GM21447 (cell line): ENCODE results near the gene CASP3.
"Not testable (repeated sequence)": the region's sequence is repeated elsewhere in the genome, so short reads cannot be mapped to it uniquely, and the experiment has no call there.

ENCODE experiments used
- ATAC-seq: cut with Tn5 transposase; IDR thresholded peaks from one replicate; pipeline ENCODE4 v1.9.1; 2021; ENCODE audit not compliant: unreplicated experiment

CASP3 gene

GRCh38 chr4:184636144-184636543 is 13.1 kb downstream of the CASP3 start:
- no peak for ATAC-seq

- no peak for ATAC-seq
Measured at GRCh38 chr4:184635381-184635780, 13.9 kb downstream of the CASP3 start.

GRCh38 chr4:184632842-184633241 is 16.4 kb downstream of the CASP3 start:
- ATAC-seq = no peak

- ATAC-seq = no peak
Measured at GRCh38 chr4:184628103-184628502, 21.1 kb downstream of the CASP3 start.

GRCh38 chr4:184625783-184626596 is 23.3 kb downstream of the CASP3 start:
- not testable (repeated sequence) for ATAC-seq

- no peak for ATAC-seq
Measured at GRCh38 chr4:184624972-184625554, 24.2 kb downstream of the CASP3 start.

- ATAC-seq = not testable (repeated sequence)
Measured at GRCh38 chr4:184624504-184624903, 24.7 kb downstream of the CASP3 start.

- no peak for ATAC-seq
Measured at GRCh38 chr4:184621518-184621917, 27.7 kb downstream of the CASP3 start.

- no peak for ATAC-seq
Measured at GRCh38 chr4:184620212-184620867, 28.9 kb downstream of the CASP3 start.

- ATAC-seq = no peak
Measured at GRCh38 chr4:184617600-184618196, 31.5 kb downstream of the CASP3 start.

GRCh38 chr4:184616633-184617551 is 32.4 kb downstream of the CASP3 start:
- ATAC-seq = peak; percentile 83

GRCh38 chr4:184616168-184616567 is 33.1 kb downstream of the CASP3 start:
- not testable (repeated sequence) for ATAC-seq

GRCh38 chr4:184614509-184614908 is 34.7 kb downstream of the CASP3 start:
- ATAC-seq = no peak

GRCh38 chr4:184613405-184613804 is 35.8 kb downstream of the CASP3 start:
- no peak for ATAC-seq

- no peak for ATAC-seq
Measured at GRCh38 chr4:184612074-184612473, 37.2 kb downstream of the CASP3 start.

GRCh38 chr4:184607429-184607828 is 41.8 kb downstream of the CASP3 start:
- not testable (repeated sequence) for ATAC-seq

GRCh38 chr4:184602857-184603256 is 46.4 kb downstream of the CASP3 start:
- ATAC-seq = not testable (repeated sequence)

- not testable (repeated sequence) for ATAC-seq
Measured at GRCh38 chr4:184600982-184601381, 48.3 kb downstream of the CASP3 start.

GRCh38 chr4:184599492-184600135 is 49.6 kb downstream of the CASP3 start:
- ATAC-seq = no peak
